ENCODE results near the gene PDZRN3.

PDZRN3 gene

GRCh38 chr3:73609655-73610054, 15.1 kb downstream of the PDZRN3 start:
- no peak for TF ChIP-seq CTCF (IDR thresholded peaks at IDR 0.05)

DNA sequence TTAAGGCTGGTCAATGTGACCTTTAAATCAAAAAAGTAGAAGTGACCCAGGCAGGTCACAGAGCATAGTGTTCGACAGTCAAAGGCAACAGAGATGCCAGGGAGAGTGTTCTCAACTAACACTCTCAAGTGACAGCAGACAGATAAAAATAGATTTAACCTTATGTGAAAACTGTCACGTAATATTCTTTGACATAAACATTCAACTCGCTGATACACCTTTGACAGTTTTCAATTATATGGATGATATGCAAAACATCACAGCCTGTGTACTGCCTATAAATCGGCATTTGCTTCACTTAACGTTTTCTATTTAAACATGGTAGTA, 15.5 kb downstream of the PDZRN3 start:
- no peak for TF ChIP-seq CTCF (IDR thresholded peaks at IDR 0.05)

- no peak for TF ChIP-seq CTCF (IDR thresholded peaks at IDR 0.05)
Measured at GRCh38 chr3:73608456-73609314, 16.1 kb downstream of the PDZRN3 start.

- TF ChIP-seq CTCF (IDR thresholded peaks at IDR 0.05), result no peak
Measured at GRCh38 chr3:73605861-73606260, 18.9 kb downstream of the PDZRN3 start.

- no peak for TF ChIP-seq CTCF (IDR thresholded peaks at IDR 0.05)
Measured at GRCh38 chr3:73605412-73605811, 19.3 kb downstream of the PDZRN3 start.

- no peak for TF ChIP-seq CTCF (IDR thresholded peaks at IDR 0.05)
Measured at GRCh38 chr3:73604451-73604850, 20.3 kb downstream of the PDZRN3 start.

- no peak for TF ChIP-seq CTCF (IDR thresholded peaks at IDR 0.05)
Measured at GRCh38 chr3:73603762-73604171, 21.0 kb downstream of the PDZRN3 start.

DNA sequence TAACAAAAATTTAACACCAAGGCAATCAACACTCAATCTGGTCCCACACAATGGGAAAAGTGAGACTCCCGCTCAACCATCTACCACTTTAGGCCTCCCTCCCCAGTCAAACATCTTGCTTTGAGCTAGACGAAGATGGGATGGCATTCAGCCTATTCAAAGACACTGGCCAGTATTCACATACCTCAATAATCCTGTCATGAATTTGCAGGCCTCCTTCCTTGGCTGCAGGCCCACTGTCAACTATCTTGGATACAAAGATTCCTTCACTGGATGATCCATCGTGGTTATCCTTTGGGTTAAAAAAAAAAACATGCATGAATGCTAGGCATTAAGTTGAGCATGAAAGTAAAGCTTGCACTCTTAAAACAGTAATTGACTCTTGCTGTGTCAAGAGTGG, 22.6 kb downstream of the PDZRN3 start:
- TF ChIP-seq CTCF (IDR thresholded peaks at IDR 0.05), result no peak
